Measurements from ENCODE around the gene VAX1. TPM values are rescaled to one million over a fixed set of nuclear protein-coding genes. Genes with fewer than 3 reads are reported as not detected.

Gene VAX1
- total and polyA plus RNA-seq, 2 donors from 2014 or later: not detected

DNA sequence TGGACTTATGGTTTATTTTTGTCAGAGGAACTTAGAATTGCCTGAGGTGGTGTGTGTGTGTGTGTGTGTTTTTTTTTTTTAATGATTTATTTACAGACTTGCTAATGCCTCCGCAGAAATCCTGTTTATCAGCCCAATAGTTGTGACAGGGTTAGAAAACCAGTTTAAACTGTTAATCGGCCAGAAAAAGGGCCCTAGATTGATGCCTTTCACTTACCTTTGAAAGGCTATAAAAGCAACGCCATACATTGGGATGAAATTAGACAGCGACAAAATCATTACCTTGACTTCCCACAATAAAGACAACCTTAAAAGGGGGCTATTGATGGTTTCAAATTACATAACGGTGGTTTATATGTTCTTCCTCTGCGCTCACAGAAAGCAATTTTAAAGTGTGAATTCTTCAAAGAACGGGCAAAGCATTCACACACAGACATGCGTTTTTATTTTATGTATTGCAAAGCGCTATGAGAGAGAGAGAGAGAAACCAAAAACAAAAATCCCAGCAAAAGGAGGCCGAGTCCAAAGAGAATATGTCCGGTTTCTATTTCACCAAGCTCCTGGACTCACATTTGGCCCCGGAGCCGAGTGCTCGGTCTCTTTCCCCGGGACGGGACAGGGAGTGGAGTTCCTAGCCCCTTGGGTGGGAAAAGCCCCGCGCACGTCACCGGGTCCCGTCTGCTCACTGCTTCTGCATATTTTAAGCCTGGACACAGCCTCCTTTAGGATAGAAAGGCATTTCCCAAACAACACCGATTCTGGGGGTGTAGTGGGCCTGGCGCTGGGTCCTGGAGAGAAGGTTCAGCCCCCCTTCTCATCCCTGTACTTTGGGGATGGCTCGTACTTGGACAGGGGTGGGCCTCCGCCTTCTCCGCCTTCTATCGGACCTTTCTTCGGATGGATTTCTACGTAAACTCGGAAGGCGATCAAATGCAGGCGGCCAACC is 26.8 kb upstream of the VAX1 start:
- DNase-seq: peak in 1 of 5 donors; percentile 37
- H3K9ac ChIP-seq (ENCODE audit: low read length in 3 of 3): no peak overlapping the region
- H3K4me1 ChIP-seq (ENCODE audit: control insufficient read depth in 2 of 3, insufficient read depth in 2 of 3, low read depth in 1 of 3, low read length in 3 of 3): peaks cover 0 to 19% (median 0%) of the 10 kb centered on the region in 3 donors
- H3K4me3 ChIP-seq (ENCODE audit: low read length in 3 of 3): peak overlapping the region in 2 of 3 donors; percentile 26 to 28
- FAIRE-seq: no peak
- H3K36me3 ChIP-seq (ENCODE audit: control insufficient read depth in 2 of 3, insufficient read depth in 3 of 3, low read length in 3 of 3): no peaks in the 10 kb centered on the region
- H3K27me3 ChIP-seq (ENCODE audit: control insufficient read depth, insufficient read depth, low read length): peaks cover 75% of the 10 kb centered on the region
- no peaks in the 10 kb centered on the region for H3K9me3 ChIP-seq (ENCODE audit: control insufficient read depth in 2 of 3, insufficient read depth in 1 of 3, low read length in 3 of 3)
- intact Hi-C loops (cut with DNase I): no loop called here
- TF ChIP-seq, protein P1, sequence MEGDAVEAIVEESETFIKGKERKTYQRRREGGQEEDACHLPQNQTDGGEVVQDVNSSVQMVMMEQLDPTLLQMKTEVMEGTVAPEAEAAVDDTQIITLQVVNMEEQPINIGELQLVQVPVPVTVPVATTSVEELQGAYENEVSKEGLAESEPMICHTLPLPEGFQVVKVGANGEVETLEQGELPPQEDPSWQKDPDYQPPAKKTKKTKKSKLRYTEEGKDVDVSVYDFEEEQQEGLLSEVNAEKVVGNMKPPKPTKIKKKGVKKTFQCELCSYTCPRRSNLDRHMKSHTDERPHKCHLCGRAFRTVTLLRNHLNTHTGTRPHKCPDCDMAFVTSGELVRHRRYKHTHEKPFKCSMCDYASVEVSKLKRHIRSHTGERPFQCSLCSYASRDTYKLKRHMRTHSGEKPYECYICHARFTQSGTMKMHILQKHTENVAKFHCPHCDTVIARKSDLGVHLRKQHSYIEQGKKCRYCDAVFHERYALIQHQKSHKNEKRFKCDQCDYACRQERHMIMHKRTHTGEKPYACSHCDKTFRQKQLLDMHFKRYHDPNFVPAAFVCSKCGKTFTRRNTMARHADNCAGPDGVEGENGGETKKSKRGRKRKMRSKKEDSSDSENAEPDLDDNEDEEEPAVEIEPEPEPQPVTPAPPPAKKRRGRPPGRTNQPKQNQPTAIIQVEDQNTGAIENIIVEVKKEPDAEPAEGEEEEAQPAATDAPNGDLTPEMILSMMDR (IDR thresholded peaks at IDR 0.05; ENCODE audit: borderline replicate concordance, extremely low read depth, insufficient read depth): no peak
- no peak overlapping the region for H3K27ac ChIP-seq (ENCODE audit: low read depth in 2 of 2, low read length in 2 of 2)

DNA sequence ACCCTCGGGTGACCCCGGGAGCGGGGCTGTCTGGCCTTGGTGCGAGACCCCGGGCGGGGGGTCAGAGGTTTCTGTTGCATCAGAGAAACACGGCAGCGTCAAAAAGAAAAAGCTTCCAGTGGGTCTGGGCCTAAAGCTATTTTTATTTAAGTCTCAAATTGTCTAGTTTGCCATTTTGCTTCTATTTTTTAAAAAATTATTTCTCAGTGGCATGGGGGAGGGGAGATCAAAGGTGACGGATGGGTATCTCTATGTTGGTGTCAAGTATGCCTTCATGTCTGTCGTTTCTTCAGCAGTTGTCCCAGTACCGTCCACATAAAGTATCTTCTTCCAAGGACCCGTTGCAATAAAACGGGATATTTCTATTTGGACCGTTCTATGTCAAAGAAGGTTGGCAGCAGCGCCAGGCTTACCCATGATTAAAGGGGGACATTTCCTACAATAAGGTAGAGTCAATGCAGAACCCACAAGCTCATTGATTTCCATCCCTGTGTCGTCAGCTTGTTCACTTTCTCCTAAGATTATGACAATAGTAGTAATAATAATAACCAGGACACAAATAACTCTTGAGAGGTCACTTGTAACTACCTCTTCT is 26.0 kb upstream of the VAX1 start:
- FAIRE-seq: no peak
- intact Hi-C loops (cut with DNase I): no loop called here
- H3K4me1 ChIP-seq (ENCODE audit: control insufficient read depth in 2 of 3, insufficient read depth in 2 of 3, low read depth in 1 of 3, low read length in 3 of 3): peaks cover 0 to 19% (median 0%) of the 10 kb centered on the region in 3 donors
- H3K9ac ChIP-seq (ENCODE audit: low read length in 3 of 3): no peak overlapping the region
- no peak for DNase-seq
- no peak overlapping the region for H3K27ac ChIP-seq (ENCODE audit: low read depth in 2 of 2, low read length in 2 of 2)
- no peaks in the 10 kb centered on the region for H3K9me3 ChIP-seq (ENCODE audit: control insufficient read depth in 2 of 3, insufficient read depth in 1 of 3, low read length in 3 of 3)
- H3K27me3 ChIP-seq (ENCODE audit: control insufficient read depth, insufficient read depth, low read length): peaks cover 74% of the 10 kb centered on the region
- H3K4me3 ChIP-seq (ENCODE audit: low read length in 3 of 3): no peak overlapping the region
- H3K36me3 ChIP-seq (ENCODE audit: control insufficient read depth in 2 of 3, insufficient read depth in 3 of 3, low read length in 3 of 3): no peaks in the 10 kb centered on the region
- TF ChIP-seq, protein P1 (IDR thresholded peaks at IDR 0.05; ENCODE audit: borderline replicate concordance, extremely low read depth, insufficient read depth): no peak

DNA sequence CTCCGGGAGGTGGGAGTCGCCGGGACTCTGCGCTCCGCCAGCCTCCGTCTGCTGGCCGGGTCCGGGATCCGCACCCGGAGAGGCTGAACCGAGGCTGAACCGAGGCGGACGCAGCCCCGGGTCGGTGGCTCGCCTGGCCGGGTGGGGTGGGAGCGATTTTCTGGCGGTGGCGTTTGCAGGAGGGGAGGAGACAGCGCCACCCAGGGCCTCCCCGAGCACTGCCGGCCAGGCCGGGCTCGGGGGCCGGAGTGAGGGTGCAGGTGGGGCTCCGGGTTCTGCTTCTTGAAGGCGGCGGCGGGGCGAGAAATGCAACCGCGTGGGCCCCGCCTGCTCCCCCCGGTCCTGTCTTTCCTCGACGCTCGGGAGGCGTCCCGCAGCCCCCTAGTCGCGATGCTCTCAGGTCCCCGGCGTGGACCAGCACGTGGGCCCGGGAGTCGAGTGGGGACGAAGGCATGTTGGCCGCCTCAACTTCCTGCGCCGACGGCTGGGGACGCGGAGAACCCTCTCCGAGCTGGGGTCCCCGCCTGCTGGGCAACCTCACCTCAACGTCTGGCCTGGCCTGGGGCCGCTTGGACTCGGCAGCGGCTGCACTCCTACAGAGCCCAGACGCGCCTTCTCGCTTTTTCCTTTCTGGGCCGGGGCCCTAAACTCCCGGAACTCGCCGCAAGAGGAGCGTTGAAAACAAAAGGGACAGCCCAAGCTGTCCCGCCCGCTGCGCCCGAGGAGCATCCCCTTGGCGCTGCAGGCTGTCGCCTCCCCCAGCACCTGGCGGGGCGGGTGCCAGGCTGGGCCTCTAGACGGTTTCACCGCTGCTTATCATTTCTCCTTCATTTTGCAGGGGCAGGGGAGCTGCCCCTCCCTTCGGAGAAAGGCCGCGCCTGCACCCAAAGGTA is 25.2 kb upstream of the VAX1 start:
- no peaks in the 10 kb centered on the region for H3K9me3 ChIP-seq (ENCODE audit: control insufficient read depth in 2 of 3, insufficient read depth in 1 of 3, low read length in 3 of 3)
- peaks cover 0 to 19% (median 0%) of the 10 kb centered on the region in 3 donors for H3K4me1 ChIP-seq (ENCODE audit: control insufficient read depth in 2 of 3, insufficient read depth in 2 of 3, low read depth in 1 of 3, low read length in 3 of 3)

More for the DNA sequence above, 25.2 kb upstream of the VAX1 start:
- FAIRE-seq (no peak), DNase-seq (peak in 4 of 5 donors; percentile 40 to 71 (median 52))
- Histone ChIP-seq H3K36me3 (ENCODE audit: control insufficient read depth in 2 of 3, insufficient read depth in 3 of 3, low read length in 3 of 3) (no peaks in the 10 kb centered on the region), H3K27me3 (ENCODE audit: control insufficient read depth, insufficient read depth, low read length) (peaks cover 77% of the 10 kb centered on the region), H3K27ac (ENCODE audit: low read depth in 2 of 2, low read length in 2 of 2) (no peak overlapping the region), H3K4me3 (ENCODE audit: low read length in 3 of 3) (no peak overlapping the region), H3K9ac (ENCODE audit: low read length in 3 of 3) (no peak overlapping the region)
- intact Hi-C loops (cut with DNase I): no loop called here
- TF ChIP-seq, protein P1 (IDR thresholded peaks at IDR 0.05; ENCODE audit: borderline replicate concordance, extremely low read depth, insufficient read depth): no peak
